HG02840 (cell line): Measurements from ENCODE around the gene AKAP14.
"Not testable (repeated sequence)": the region's sequence is repeated elsewhere in the genome, so short reads cannot be mapped to it uniquely, and the experiment has no call there.

Experiments
- ATAC-seq: cut with Tn5 transposase; IDR thresholded peaks from one replicate; pipeline ENCODE4 v1.9.1; 2021; ENCODE audit warnings: mild to moderate bottlenecking, moderate library complexity, moderate number of reproducible peaks; ENCODE audit not compliant: unreplicated experiment, low FRiP score

Gene AKAP14

GRCh38 chrX:119895843-119896326 is at the start of gene AKAP14:
Gene AKAP14 (plus strand): TSS chrX:119895893. CDS start chrX:119903224, 7,331 bp downstream.
- ATAC-seq = no peak

GRCh38 chrX:119852382-119853353 is 43.0 kb upstream of the AKAP14 start, which contains the start of gene UPF3B:
Gene UPF3B (minus strand): TSS chrX:119852963. CDS start chrX:119852928, 35 bp downstream.
- ATAC-seq = peak; percentile 96

GRCh38 chrX:119853444-119853843 is 42.2 kb upstream of the AKAP14 start:
- no peak for ATAC-seq

GRCh38 chrX:119870626-119871131 is 25.0 kb upstream of the AKAP14 start:
- no peak for ATAC-seq

GRCh38 chrX:119871245-119871598 is 24.5 kb upstream of the AKAP14 start:
- ATAC-seq = peak; percentile 46

- peak; percentile 91 for ATAC-seq
These were observed 23.9 kb upstream of the AKAP14 start, which contains the start of the genes NDUFA1 and RNF113A for GRCh38 chrX:119871599-119872395. Gene NDUFA1 (plus strand): TSS chrX:119871832. CDS start chrX:119871912, 80 bp downstream. Gene RNF113A (minus strand): TSS chrX:119871733. CDS start chrX:119871613, 120 bp downstream.

GRCh38 chrX:119878740-119879139 is 17.0 kb upstream of the AKAP14 start:
- ATAC-seq = no peak

- no peak for ATAC-seq
These were observed 15.6 kb upstream of the AKAP14 start for GRCh38 chrX:119880076-119880475.

GRCh38 chrX:119880552-119881437 is 14.9 kb upstream of the AKAP14 start:
- ATAC-seq = peak; percentile 67

GRCh38 chrX:119885554-119886428 is 9.9 kb upstream of the AKAP14 start:
- no peak for ATAC-seq

- no peak for ATAC-seq
These were observed 7.8 kb upstream of the AKAP14 start for GRCh38 chrX:119887721-119888425.

GRCh38 chrX:119890626-119891025 is 5.1 kb upstream of the AKAP14 start:
- not testable (repeated sequence) for ATAC-seq

GRCh38 chrX:119891961-119892692 is 3.6 kb upstream of the AKAP14 start:
- ATAC-seq = not testable (repeated sequence)

- ATAC-seq = no peak
These were observed 3.4 kb downstream of the AKAP14 start for GRCh38 chrX:119899125-119899524.

- no peak for ATAC-seq
These were observed 5.3 kb downstream of the AKAP14 start for GRCh38 chrX:119900976-119901375.

GRCh38 chrX:119916310-119916709 is 20.6 kb downstream of the AKAP14 start:
- ATAC-seq = no peak

GRCh38 chrX:119917877-119918276 is 22.2 kb downstream of the AKAP14 start:
- ATAC-seq = no peak
